ENCODE data around the gene NEU1. TPM values are rescaled to one million over a fixed set of nuclear protein-coding genes. Genes with fewer than 3 reads are reported as not detected.

Gene NEU1
- total and polyA plus RNA-seq, 2 of the 8 experiments (the other 6 are each of a cell fraction or from before 2014, with no cell fraction given), result 41.2 to 72.1 TPM

- peaks cover 0 to 14% (median 6%) of the 10 kb centered on the region in 4 experiments; a peak in 6 of 7 replicates for H3K4me1 ChIP-seq (replicated peaks in 1 of 4; ENCODE audit: control insufficient read depth in 3 of 4, insufficient read depth in 4 of 4, low read length in 3 of 4)
- no peak overlapping the region for H4K5ac ChIP-seq (ENCODE audit: insufficient read length, low read depth, low read length)
- peak overlapping the region in 1 of 2 experiments; percentile 86; a peak in 1 of 4 replicates for H3K4me2 ChIP-seq (ENCODE audit: insufficient read depth in 1 of 2, low read depth in 2 of 2, low read length in 2 of 2)
- no peak overlapping the region for H3K9ac ChIP-seq (replicated peaks in 1 of 4; ENCODE audit: extremely low read depth in 1 of 4, low read depth in 3 of 4, low read length in 3 of 4)
- no peak for FAIRE-seq
- 0 out of 2 replicates have a peak overlapping the region, but pooled peaks have one; percentile 90 for H2BK5ac ChIP-seq (ENCODE audit: low read depth, low read length)
- no peak overlapping the region for H3K23ac ChIP-seq (ENCODE audit: insufficient read length)
- 0 out of 2 replicates have a peak overlapping the region, but pooled peaks have one; percentile 90 for H2AK5ac ChIP-seq (ENCODE audit: low read depth, low read length)
- H3K79me1 ChIP-seq (ENCODE audit: low read depth, low read length), result peaks cover 2% of the 10 kb centered on the region
- H3K4me3 ChIP-seq (ENCODE audit: extremely low read depth in 1 of 4, insufficient read depth in 2 of 4, low read depth in 3 of 4, low read length in 4 of 4), result no peak overlapping the region
- H4K8ac ChIP-seq (ENCODE audit: extremely low read depth, insufficient read depth, low read length), result no peak overlapping the region
- no peak overlapping the region for H2BK20ac ChIP-seq (ENCODE audit: low read length)
- ChIA-PET CTCF (ENCODE audit: partially characterized antibody) (interaction anchor here (1.1 kb wide), 2 partner anchors 13 to 23 kb away, joined by 3 read pairs; no protein-coding TSS in a partner anchor), POLR2A (ENCODE audit: partially characterized antibody) (interaction anchor here (0.6 to 1.0 kb wide), 3 partner anchors 17 to 1531 kb away, joined by 3 read pairs; partner anchors contain the start of gene PRRC2A)
- no peak overlapping the region for H2BK120ac ChIP-seq (replicated peaks; ENCODE audit: low read depth, low read length)
- no peak overlapping the region for H4K91ac ChIP-seq (replicated peaks; ENCODE audit: insufficient read length, low read length)
- H2AFZ ChIP-seq (ENCODE audit: low read length), result no peak overlapping the region
- H3K27me3 ChIP-seq (replicated peaks in 1 of 4; ENCODE audit: control insufficient read depth in 3 of 4, extremely low read depth in 1 of 4, insufficient read depth in 3 of 4, low read length in 3 of 4), result no peaks in the 10 kb centered on the region
- peaks cover 13% of the 10 kb centered on the region for H3K23me2 ChIP-seq (ENCODE audit: low read depth, low read length)
- peaks cover 0 to 5% of the 10 kb centered on the region in 2 experiments for H4K20me1 ChIP-seq (replicated peaks in 1 of 2; ENCODE audit: control insufficient read depth in 1 of 2, insufficient read depth in 2 of 2, low read length in 2 of 2)
- TF ChIP-seq POLR2A (IDR thresholded peaks at IDR 0.05; ENCODE audit: control extremely low read depth in 1 of 2, low read depth in 2 of 2, low read length in 2 of 2), result no peak
- no peak for TF ChIP-seq JUND (IDR thresholded peaks at IDR 0.05; ENCODE audit: low read length)
- no peak for TF ChIP-seq SP2 (IDR thresholded peaks at IDR 0.05; ENCODE audit: low read length)
- TF ChIP-seq FOSL1 (IDR thresholded peaks at IDR 0.05; ENCODE audit: insufficient read depth, low read depth, low read length), result no peak
- H3K56ac ChIP-seq (replicated peaks; ENCODE audit: insufficient read length, low read depth, low read length), result no peak overlapping the region
- H3K9me3 ChIP-seq (ENCODE audit: insufficient read depth in 2 of 2, low read depth in 1 of 2, low read length in 1 of 2), result no peaks in the 10 kb centered on the region
- 0 out of 2 replicates have a peak overlapping the region, but pooled peaks have one; percentile 17 for H2BK12ac ChIP-seq (ENCODE audit: low read depth, low read length)
- no peak overlapping the region for H3K27ac ChIP-seq (ENCODE audit: low read depth, low read length)
- 93% methylated on average over 42 of the region's 49 CpGs; no CpG with 5 or more reads in 1 of the 2 experiments for WGBS, 2 experiments (ENCODE audit: extremely low coverage in 1 of 2, insufficient coverage in 1 of 2, insufficient read length in 1 of 2, insufficient replicate concordance in 2 of 2, low coverage in 1 of 2, low lambda C conversion rate in 2 of 2, missing lambda C conversion rate in 1 of 2)
- no peak overlapping the region for H3K14ac ChIP-seq (ENCODE audit: insufficient read length)
- DNase-seq (ENCODE audit: low read depth in 1 of 2, low spot score in 2 of 2), result no peak
- H3K79me2 ChIP-seq (ENCODE audit: control insufficient read depth in 1 of 2, insufficient read depth in 2 of 2, low read length in 2 of 2), result peaks cover 0 to 17% of the 10 kb centered on the region in 2 experiments; a peak in 2 of 4 replicates
- H2BK15ac ChIP-seq (ENCODE audit: low read length), result no peak overlapping the region
- H3K4ac ChIP-seq (replicated peaks; ENCODE audit: insufficient read length, low read depth, low read length), result no peak overlapping the region
- peaks cover 7 to 17% (median 14%) of the 10 kb centered on the region in 4 experiments; a peak in 7 of 8 replicates for H3K36me3 ChIP-seq (ENCODE audit: control insufficient read depth in 2 of 4, insufficient read depth in 4 of 4, low read length in 3 of 4)
- no peak overlapping the region for H3K18ac ChIP-seq (ENCODE audit: extremely low read depth, low read length)
Observed at GRCh38 chr6:31899882-31900722, 37.5 kb upstream of the NEU1 start.
